Amygdala (tissue), 56 donors: Measurements from ENCODE around the gene IL27RA.

Experiments used
- DNase-seq, 56 donors: peaks; one replicate each; lab custom pipeline; 2025; lab: John Stamatoyannopoulos, UW

Gene IL27RA

DNA sequence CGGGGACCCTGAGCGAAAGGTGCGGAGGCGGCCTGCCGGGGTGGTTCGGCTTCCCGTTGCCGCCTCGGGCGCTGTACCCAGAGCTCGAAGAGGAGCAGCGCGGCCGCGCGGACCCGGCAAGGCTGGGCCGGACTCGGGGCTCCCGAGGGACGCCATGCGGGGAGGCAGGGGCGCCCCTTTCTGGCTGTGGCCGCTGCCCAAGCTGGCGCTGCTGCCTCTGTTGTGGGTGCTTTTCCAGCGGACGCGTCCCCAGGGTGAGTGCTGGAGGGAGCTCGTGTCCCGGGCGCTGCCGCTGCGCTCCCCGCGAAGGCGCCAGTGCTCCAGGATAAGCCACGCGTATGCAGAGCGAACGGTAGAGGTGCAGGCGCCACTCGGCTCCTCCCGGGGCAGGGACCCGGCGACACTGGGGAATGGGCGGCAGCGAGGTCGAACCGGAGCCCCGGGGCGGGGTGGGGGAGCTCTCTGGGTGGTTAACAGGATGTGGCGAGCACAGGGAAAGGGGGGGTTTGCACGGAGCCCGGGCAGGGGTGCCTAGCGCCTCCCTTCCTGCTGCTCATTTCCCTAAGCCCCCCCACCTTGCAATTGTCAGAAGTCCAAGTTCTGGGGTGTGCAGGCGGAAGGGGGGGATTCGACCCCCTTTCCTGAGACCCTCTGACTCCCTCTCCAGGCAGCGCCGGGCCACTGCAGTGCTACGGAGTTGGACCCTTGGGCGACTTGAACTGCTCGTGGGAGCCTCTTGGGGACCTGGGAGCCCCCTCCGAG is at the start of gene IL27RA:
Gene IL27RA (plus strand): TSS at position 44 of the 762 bp plus-strand sequence. CDS start 111 bp downstream, at position 155.
- peak in 28 of 56 donors; percentile 6 to 57 (median 26) for DNase-seq

- no peak for DNase-seq
These were observed 49.5 kb upstream of the IL27RA start for GRCh38 chr19:13981988-13982501.

DNA sequence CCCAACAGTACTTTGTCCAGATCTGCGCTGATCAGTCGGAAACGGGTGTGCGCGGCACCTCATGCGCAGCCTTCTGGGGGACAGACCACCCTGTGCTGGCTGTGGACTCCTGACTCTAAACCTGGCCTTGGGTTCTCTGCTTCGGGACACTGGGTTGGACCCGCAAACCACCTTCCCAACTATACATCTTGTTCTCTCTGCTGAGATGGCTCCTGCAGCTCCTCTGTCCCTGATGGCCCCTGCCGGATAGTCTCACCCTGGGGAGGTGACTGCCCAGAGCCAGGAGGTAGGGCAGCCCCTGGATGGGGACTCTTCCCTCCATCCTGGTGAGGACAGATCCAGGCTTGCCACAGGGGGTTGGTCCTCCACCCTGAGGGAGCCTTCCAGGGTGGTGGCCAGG is 48.8 kb upstream of the IL27RA start:
- no peak for DNase-seq

GRCh38 chr19:13983213-13983889 is 48.2 kb upstream of the IL27RA start:
- DNase-seq = no peak

DNA sequence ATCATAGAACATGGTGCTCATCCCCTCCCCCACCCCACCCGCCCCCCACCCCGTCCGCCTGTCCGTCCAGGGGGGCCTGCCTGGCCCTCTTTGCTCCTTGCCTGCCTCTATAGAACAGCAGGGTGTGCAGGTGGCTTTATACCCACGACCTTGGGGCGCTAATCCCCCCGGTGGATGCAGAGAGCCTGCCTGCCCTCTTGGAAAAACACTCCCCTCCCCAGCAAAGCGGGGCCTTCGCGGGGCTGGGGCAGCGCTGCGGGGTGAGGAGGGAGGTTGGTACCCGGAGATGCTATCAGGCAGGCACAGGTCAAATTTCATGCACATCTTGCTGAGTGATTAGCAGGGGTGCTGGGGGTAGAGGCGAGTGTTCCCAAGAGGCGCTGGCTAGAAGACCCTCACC is 47.4 kb upstream of the IL27RA start:
- DNase-seq = no peak

GRCh38 chr19:13984875-13985741 is 46.5 kb upstream of the IL27RA start:
- no peak for DNase-seq

DNA sequence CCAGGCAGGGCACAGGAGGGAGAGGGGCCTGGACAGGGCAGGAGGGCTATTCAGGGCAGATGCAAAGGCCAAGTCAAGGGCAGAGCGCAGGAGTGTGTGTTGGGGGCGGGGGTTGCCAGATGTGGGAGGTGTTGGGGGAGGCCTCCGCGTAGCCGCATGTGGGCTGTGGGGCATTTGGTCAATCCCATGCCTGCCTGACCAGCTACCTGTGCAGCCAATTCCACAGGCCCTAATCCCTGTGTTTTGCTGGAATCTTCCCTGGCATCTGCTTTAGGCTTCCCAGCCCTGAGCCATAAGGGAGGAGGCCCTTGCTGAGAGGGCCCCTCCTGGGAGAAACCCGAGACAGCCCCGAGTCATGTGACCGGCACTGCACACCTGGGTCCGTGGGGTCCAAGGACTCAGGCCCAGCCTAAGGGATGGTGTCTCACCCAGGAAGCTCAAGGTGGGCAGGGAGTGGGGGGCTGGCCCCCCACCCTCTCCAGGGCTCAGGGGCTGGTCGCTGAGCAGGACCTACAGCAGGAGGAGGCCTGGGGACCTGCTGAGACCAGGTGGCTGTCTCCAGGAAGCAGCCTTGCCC is 45.7 kb upstream of the IL27RA start:
- no peak for DNase-seq

GRCh38 chr19:13986348-13986904 is 45.1 kb upstream of the IL27RA start:
- peak in 47 of 56 donors; percentile 6 to 81 (median 41) for DNase-seq

DNA sequence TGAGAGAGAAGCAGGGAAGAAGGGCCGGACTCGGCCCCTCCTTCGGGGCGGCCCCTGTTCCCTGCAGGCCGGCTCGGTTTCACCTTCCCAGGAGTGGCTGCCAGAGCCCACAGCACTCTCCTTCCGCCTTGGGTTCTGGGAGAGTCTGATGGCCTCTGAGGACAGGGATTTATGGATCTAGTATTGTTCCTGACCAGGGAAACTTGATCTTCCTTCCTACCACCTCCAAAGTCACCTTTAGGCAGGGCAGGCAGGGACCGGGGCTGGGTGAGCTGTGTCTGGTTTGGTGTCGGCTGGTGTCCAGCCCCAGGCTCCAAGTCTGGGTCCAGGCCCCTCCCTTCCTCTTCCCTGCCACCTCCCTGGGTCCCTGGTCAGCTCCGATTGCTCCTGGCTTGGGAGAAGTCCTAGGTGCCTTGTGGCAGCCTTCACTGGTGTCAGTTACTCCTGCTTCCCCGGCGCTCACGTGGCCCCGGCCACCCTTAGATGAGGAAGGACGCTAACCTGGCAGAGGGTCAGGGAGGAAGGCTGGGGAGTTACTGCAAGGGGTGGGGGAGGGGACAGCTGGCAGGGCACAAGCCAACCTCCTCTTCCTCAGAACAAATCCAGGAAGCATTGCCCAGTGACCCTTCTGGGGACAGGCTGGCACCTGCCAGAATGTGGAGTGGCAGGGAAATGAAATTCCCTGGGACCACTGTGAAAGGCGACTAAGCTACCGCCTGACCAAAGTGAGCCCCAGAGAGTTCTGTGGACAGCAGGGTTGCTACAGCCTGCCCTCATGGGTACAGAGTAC is 44.3 kb upstream of the IL27RA start:
- DNase-seq = peak in 34 of 56 donors; percentile 7 to 54 (median 34)

GRCh38 chr19:13989487-13989886 is 42.1 kb upstream of the IL27RA start:
- no peak for DNase-seq

DNA sequence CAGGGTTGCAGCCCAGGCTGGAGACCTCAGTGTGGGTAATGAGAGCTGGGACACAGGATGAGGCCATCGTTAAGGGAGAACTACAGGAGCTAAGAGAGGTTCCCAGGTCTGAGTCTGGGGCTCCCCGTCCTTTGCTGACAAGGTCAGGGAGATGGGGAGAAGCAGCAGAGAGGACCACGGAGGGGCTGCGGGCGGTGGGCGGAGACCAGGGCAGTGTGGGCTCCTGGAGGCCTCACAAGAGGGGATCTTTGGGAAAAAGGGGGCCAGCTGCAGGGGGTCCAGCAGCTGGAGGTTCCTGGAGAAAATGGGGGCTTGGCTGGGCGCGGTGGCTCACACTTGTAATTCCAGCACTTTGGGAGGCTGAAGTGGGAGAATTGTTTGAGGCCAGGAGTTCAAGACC is 41.5 kb upstream of the IL27RA start:
- DNase-seq = no peak

- DNase-seq = no peak
These were observed 39.5 kb upstream of the IL27RA start for GRCh38 chr19:13992025-13992424.

GRCh38 chr19:13993590-13994300 is 37.8 kb upstream of the IL27RA start:
- DNase-seq = peak in 2 of 56 donors; percentile 3 to 15

GRCh38 chr19:13995017-13995728 is 36.4 kb upstream of the IL27RA start:
- peak in 8 of 56 donors; percentile 8 to 49 (median 26) for DNase-seq

- no peak for DNase-seq
These were observed 35.4 kb upstream of the IL27RA start for GRCh38 chr19:13995878-13996765.

DNA sequence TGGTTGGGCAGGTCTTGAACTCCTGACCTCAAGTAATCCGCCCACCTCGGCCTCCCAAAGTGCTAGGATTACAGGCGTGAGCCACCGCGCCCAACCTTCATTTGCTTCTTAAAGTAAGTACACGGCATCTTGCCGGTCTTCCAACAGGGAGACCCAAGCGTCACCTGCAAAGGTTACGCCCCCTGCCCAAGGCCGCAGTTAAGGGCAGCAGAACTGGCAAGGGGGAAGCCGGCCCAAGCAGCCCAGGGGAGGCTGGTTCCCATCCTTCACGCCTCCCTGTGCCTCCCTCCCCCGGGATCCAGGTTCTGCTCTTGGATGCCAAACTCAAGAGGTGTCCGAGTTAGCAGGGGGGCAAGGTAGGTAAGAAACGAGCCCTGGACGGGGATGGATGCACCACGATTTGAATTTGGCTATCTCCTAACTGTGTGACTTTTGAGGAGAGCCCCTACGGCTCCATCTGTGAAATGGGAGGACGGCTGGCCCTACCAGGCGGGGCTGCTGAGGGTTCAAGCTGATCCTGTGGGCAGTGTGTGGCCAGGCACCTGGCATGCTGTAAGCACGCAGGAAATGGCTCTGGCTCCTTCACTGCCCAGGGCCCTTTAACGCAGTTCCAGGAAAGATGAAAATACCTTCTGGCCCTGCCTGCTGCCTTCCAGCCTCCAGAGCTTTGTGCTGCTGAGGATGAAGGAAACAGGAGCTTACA is 34.5 kb upstream of the IL27RA start:
- DNase-seq = no peak
